Retinal pigment epithelial cell (primary cell): ENCODE measurements around the gene RGS12.

Experiments
- DNase-seq: peaks from one replicate; pipeline ENCODE4 v3.0.0-alpha.2; 2010; ENCODE audit warnings: low read depth
- H3K4me3 ChIP-seq: 2 replicates; pipeline ENCODE4 v1.5.1; 2011; ENCODE audit warnings: mild to moderate bottlenecking, low read length, control low read depth, moderate library complexity
- TF ChIP-seq, protein P1 (sequence below): conservative IDR thresholded peaks from 2 replicates; pipeline ENCODE4 v1.5.1; 2011; ENCODE audit warnings: low read depth, low read length, control low read depth, inconsistent platforms

Gene RGS12

DNA sequence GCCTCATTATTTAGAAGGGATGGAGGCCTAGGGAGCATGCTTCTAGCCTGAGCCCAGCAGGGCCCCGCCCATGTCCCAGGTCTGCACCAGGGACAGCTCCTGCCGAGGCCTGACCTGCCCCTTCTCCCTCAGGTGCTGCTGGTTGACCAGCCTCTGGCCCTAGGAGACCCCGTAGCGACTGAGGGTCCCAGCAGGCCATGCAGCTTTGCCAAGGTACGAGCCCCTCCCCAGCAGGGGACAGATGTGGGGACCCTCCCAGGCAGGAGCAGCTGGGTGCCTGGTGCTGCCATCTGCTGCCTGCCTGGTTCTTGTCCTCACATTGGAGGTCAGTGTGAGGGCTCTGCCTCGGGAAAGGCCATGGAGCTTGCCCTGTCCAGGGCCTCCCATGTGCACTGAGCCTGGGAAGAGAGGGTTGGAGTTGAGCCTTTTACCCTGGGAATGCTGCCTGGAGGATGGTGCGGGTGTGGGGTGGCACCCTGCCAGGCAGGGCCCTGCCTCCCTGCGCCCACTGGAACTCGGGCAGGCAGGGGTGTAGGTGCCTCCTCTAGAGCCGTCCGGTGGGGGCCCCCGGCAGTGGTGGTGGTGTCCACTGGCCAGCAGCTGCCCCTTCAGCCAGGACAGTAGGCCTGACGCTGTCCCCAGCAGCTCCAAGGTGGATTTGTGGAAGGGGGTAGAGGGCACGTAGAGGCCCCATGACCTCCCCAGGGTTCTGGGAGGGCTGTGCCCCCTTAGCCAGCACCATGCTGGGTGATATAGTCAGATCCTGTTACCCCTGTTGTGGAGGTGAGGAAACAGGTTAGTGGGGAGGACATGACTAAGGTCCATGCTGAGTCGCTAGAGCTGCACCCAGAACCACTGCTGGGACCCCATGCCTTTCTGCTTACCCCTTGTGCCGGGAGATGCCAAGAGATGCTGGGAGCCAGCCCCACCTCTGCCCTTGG, 46.1 kb upstream of the RGS12 start:
- H3K4me3 ChIP-seq = no peak overlapping the region
- no peak for DNase-seq
- TF ChIP-seq, protein P1, sequence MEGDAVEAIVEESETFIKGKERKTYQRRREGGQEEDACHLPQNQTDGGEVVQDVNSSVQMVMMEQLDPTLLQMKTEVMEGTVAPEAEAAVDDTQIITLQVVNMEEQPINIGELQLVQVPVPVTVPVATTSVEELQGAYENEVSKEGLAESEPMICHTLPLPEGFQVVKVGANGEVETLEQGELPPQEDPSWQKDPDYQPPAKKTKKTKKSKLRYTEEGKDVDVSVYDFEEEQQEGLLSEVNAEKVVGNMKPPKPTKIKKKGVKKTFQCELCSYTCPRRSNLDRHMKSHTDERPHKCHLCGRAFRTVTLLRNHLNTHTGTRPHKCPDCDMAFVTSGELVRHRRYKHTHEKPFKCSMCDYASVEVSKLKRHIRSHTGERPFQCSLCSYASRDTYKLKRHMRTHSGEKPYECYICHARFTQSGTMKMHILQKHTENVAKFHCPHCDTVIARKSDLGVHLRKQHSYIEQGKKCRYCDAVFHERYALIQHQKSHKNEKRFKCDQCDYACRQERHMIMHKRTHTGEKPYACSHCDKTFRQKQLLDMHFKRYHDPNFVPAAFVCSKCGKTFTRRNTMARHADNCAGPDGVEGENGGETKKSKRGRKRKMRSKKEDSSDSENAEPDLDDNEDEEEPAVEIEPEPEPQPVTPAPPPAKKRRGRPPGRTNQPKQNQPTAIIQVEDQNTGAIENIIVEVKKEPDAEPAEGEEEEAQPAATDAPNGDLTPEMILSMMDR = peak; percentile 18

DNA sequence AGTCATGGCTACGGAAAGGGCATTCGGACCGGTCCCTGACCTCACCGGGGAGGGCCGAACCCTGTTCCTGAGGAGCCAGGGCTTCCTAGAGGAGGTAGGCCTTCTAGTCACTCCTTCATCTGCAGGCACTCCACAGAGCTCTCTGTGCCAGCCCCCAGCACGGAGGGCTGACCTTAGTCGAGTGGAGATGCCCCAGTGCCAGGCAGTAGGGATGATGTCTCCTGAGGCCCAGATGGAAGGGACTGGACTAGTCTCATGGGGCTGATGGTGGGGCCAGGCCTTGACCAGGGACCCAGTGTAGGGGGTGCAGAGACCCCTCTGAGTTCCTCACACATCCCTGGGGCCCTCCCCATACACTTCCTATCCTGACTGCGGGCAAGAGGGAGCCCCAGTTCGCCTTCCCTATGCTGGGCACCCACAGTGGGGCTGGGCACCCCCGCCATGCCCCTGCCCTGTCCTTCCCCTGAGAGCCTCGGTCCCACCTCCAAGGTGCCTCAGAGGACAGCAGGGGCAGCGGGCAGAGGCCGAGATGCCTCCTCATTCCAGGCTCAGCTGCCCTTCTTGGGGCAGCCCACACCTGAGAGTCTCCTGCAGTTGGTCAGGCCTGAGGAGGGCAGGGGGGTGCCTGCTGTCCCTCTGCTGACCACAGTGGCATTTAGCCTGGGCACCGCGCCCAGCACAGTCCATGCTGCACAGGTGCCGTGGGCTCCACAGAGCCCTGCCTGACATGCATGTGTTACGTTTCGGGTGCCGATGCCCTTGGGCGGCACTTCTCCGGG, 45.2 kb upstream of the RGS12 start:
- no peak overlapping the region for H3K4me3 ChIP-seq
- no peak for DNase-seq
- TF ChIP-seq, protein P1 = no peak

DNA sequence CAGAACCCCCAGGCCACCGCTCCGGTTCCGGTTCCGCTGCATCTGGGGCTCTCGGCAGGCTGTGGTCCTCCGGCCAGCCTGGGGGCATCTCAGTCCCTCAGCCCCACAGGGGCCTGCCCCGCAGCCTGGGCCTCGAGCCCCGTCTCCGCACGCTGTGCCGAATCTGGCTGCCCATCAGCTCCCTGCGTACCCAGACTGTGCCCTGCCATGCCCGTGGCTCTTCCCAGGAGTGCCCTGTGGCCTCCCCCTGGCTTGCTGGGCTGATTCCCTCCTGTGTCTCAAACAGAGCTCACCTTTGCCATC, 44.7 kb upstream of the RGS12 start:
- no peak for DNase-seq
- TF ChIP-seq, protein P1 = no peak
- H3K4me3 ChIP-seq = no peak overlapping the region

DNA sequence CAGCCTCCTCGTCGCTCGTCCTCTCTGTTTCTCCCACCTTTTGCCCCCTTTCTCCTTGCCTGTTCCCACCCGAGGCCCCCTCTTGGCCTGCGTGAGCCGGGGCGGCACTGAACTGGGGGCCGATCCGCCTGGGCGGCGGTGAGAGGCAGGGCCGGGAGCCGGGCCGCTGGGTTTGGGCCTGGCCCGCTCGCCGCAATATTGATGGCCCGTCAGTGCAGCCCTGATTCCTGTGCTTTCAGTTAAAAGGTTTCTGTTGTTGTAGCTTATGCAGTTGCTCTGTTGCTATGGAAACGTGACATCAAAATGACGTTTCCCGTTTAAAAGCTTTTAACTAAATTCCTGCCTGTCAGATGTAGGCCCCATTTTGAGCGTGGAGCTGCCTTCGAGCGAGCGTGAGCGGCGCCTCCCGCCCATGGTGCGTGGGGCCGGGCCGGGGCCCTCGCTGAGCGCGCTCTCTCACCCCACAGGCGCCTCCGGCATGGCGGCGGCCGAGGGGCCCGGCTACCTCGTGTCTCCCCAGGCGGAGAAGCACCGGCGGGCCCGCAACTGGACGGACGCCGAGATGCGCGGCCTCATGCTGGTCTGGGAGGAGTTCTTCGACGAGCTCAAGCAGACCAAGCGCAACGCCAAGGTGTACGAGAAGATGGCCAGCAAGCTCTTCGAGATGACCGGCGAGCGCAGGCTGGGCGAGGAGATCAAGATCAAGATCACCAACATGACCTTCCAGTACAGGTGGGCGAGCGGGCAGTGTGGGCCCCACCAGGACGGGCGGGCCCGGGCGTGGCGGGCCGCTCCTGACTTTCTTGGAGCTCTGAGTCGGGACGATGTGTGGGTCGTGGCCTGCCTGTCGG, 43.8 kb upstream of the RGS12 start, which contains the start of gene MSANTD1:
Gene MSANTD1, plus strand, starts transcription at position 349 of the 851 bp plus-strand sequence. Its CDS starts 64 bp downstream, at position 413.
- no peak within 1 kb of the TSS for H3K4me3 ChIP-seq
- DNase-seq = peak; percentile 8
- TF ChIP-seq, protein P1 = no peak

DNA sequence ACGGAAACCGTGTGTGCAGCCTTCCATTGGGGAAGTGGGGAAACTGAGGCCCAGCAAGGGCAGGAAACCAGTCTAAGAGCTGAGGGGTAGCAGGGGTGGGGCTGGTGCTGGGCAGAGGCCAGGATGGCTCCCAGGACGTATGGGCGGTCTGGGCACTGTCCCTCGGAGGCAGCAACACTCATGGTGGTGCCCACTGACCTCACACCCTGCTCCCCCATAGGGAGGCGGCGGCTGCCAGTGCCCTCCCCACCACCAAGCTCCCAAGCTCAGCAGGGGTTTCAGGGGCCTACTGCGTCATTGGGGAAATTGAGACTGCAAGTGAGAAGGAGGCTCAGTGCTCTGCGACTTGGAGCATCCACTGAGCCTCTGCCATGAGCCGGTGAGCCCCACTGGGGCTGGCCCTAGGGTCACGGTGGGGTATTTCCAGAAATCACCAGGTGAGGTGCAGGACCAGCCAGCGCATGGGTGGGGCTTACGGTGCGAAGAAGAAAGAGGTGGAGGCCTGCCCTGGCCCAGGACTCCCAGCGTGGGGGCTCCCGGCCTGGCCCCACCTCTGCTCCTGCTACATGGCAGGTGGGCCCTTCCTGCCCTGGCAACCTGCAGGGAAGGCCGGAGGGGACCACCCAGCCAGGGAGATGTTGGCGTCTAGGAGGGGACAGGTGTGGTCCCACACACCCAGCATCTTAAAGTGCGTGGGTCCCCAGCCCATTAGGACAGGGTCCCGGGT, 42.9 kb upstream of the RGS12 start:
- TF ChIP-seq, protein P1 = no peak
- DNase-seq = no peak
- no peak overlapping the region for H3K4me3 ChIP-seq

DNA sequence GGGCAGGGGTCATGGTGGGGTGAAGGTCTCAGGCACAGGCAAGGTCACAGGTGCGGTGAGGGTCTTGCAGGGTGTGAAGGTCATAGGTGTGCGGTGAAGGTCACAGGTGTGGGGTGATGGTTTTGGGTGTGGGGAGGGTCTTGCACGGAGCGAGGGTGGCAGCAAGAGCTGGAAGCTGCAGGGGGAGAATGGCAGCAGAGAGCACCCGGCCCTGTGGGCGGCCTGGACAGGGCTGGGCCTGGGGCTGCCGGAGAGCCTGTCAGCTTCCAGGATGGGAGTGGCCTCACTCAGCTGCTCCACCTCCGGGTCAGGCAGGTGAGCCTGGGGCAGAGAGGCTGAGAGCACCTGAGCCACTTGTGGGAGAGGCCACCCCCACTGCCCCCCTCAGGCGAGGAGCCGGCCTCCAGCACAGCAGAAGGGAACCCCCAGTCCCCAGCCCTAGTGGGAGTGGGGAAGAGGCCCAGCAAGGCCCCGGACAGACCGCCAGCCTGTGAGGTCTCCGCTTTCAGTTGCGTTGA, 42.3 kb upstream of the RGS12 start:
- H3K4me3 ChIP-seq = no peak overlapping the region
- TF ChIP-seq, protein P1 = no peak
- DNase-seq = no peak
